Stimulated activated CD4-positive, alpha-beta T cell treated with anti-CD3 and anti-CD28 coated beads, Interleukin-2, amount 100 ng/mL, for 4 hours (primary cell): ENCODE results near the gene STRADA.

ENCODE experiments used
- DNase-seq: peaks from one replicate; pipeline ENCODE4 v3.0.0-alpha.2; 2020; ENCODE audit warnings: low read depth

Gene STRADA

DNA sequence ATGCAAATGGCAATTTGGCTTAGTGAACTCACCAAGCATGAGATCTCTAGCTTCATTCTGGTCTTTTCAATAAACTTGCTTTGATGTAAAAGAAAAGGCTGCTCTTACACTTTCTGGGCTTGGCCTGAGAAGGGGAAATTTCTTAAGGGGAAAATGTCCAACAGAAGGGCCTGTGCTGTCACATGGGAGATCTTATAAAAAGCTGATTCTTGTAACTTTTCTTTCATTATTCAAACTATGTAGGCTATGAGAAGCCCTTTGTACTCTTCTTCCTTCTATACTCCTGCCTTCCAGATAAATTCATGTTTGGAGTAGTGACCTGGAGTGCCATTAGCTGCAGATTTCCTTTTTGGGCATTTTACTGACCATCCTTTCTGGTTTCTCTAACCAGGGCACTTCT lies 58.6 kb downstream of the STRADA start:
- DNase-seq: no peak

GRCh38 chr17:63682441-63682840 lies 59.2 kb downstream of the STRADA start:
- no peak for DNase-seq

DNA sequence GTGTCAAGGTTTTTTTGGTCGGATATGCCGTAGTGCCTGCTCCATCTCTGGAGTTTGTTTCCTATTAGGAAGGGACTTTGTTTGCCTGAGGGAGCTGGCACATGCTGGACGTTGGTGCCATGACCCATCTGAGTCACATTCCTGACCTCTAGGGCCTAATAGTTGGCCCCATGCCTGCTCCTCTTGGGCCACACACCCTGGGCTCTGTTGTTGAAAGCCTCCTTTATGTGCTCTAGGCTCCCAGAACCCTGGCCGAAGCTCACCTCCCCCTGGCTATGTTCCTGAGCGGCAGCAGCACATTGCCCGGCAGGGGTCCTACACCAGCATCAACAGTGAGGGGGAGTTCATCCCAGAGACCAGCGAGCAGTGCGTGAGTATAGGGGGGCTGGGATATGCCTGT lies 60.1 kb downstream of the STRADA start:
- DNase-seq: no peak

DNA sequence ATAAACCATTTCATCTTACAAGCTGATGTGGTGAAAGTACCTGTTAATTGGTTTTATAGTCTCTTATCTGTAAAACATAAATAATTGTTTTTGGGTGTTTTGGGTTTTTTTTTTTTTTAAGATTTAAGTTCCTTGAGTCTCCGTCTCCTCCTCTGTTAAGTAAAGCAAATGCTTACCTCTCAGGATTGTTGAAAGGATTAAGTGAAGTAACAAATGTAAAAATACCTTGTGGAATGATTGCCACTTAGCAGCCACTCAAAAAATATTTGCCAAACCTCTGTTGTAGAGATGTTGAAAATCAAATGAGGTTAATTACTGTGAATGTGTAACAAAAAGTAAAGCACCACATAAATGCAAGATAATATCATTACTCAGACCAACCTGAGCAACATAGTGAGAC lies 60.9 kb downstream of the STRADA start:
- DNase-seq: no peak

DNA sequence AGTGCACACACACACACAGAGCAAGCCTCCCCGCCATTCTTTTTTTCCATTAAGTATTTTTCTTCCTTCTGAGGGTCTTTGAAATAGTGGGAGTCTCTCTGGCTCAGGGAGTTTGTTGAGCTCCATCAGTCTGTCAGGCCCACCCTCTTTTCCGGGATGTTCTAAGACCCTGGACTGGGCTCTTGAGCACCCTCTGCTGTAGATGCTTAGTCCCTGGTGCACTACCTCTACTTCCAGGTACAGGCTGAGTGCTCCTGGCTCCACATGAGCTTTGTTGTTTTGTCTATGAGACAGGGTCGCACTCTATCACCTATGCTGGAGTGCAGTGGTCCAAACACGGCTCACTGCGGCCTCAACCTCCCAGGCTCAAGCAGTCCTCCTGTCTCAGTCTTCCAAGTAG lies 62.4 kb downstream of the STRADA start:
- DNase-seq: no peak

GRCh38 chr17:63676584-63676983 lies 65.0 kb downstream of the STRADA start:
- DNase-seq: no peak

DNA sequence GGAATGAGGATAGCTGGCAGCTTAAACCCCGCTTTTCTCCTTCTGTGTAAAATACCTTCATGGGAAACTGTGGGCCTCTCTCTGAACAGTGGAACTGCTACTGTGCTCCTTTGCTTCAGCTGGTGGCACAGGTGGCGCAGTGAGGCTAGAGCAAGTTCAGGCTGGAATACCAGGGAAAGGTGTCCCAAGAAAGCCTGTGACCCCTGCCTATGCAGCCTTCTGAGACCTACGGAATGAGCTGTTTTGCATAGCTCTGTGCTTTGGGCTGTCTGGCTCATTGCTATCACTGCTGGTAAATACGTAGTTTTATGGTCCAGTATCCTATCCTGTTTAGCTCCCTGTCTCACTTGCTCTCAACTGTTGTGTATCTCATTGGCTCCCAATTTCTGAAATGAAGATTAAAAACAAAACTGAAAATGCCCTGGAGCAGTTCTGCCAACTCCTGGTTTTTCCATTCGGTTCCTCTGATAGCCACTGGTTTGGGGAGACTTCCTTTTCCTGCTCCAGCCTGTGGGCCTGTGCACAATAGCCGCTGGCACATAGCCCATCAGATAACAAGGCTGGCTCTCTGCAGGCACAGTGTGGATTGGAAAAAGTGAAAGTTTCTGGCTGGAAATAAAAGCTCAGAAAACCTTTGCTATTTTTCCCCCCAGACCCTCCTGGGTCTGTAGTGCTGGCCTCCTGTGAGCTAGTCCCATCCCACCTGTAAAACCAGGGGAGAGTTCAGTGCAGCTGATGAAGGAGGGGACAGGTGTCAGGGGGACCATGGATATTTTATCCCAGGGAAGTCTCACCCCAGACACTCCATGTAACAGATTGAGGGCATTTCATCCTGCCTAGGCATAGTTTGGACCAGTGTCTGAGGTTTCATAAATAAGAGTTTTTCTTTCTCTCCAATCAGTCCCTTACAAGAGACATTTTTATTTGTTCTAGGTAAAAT lies 65.7 kb downstream of the STRADA start:
- DNase-seq: no peak

DNA sequence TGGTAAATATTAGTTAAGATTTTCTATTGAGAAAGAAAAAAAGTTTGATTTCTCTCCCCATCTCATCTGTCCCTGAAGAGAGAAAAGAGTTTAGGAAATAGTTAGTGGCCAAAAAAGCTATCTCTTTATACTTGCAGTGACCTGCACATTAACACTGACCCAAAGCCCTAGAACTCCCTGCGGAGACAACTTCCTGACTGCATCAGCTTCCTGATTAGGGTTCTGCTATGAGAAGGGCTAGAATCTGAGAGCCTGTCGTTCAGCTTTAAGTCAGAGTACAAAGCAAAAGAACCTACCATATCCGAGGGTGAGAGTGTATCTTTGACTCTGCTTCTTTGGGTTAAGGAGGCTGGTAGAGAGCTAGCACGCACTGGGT lies 66.4 kb downstream of the STRADA start:
- no peak for DNase-seq

DNA sequence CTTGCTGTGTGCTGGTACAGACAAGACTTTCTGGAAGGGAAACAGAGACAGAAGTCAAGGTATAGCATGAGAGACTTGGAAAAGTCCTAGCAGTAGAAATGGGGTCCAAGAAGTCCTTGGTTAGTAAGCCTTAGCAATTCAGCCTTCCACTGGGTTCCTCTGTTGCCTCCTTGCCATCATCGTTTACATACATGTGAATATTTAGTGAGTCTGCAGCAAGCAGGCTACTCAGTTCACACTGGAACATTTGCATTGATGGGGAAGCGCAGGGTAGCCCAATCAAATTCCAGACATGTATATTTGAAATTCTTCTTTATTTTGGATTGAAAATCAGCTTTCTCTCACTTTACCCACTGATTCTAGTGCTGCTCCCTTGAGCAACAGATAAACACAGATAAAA lies 68.7 kb downstream of the STRADA start:
- no peak for DNase-seq

GRCh38 chr17:63665527-63666214 lies 75.9 kb downstream of the STRADA start:
- DNase-seq: no peak

DNA sequence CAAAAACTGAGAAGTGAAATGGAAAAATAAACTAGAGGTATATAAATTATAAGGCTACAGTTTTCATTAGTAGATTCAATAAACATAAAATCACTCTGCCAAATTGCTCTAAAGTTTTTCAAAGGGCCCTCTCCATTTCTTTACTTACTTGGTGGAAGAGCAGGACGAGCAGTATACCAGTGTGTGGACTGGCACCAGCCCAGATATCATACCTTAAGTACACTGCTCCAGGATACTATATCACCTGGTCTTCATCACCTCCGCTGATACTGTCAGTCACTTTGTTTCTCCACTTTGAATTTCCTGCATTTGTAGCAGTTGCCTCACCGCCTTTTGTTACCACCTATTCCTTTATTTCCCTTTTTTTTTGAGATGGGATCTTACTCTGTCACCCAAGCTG lies 81.7 kb downstream of the STRADA start:
- no peak for DNase-seq

GRCh38 chr17:63658366-63658765 lies 83.2 kb downstream of the STRADA start:
- no peak for DNase-seq

- no peak for DNase-seq
These were observed 83.8 kb downstream of the STRADA start for GRCh38 chr17:63657786-63658185.

- DNase-seq: no peak
These were observed 88.5 kb downstream of the STRADA start for GRCh38 chr17:63653050-63653449.
